GM10266 (cell line): Measurements from ENCODE around the gene PRRG3.

Experiments used
- DNase-seq: peaks from one replicate; pipeline ENCODE4 v3.0.0; 2012; ENCODE audit errors: extremely low spot score
- CTCF ChIP-seq: IDR thresholded peaks from 2 replicates; pipeline ENCODE4 v1.5.1; 2012; ENCODE audit warnings: mild to moderate bottlenecking, low read depth; ENCODE audit not compliant: control insufficient read depth, insufficient read depth; ENCODE audit errors: missing control alignments

PRRG3 gene

GRCh38 chrX:151700581-151700980, 5.3 kb downstream of the PRRG3 start:
- TF ChIP-seq CTCF = no peak
- no peak for DNase-seq

GRCh38 chrX:151701071-151701470, 5.8 kb downstream of the PRRG3 start:
- no peak for DNase-seq
- TF ChIP-seq CTCF = no peak

GRCh38 chrX:151701531-151701930, 6.3 kb downstream of the PRRG3 start:
- no peak for TF ChIP-seq CTCF
- DNase-seq = no peak

GRCh38 chrX:151702026-151702714, 6.9 kb downstream of the PRRG3 start:
- DNase-seq = no peak

GRCh38 chrX:151702741-151703340, 7.6 kb downstream of the PRRG3 start:
- DNase-seq = no peak
- no peak for TF ChIP-seq CTCF

More at GRCh38 chrX:151702026-151702714, 6.9 kb downstream of the PRRG3 start:
- no peak for TF ChIP-seq CTCF

- no peak for TF ChIP-seq CTCF
- DNase-seq = no peak
Measured at GRCh38 chrX:151703487-151703886, 8.2 kb downstream of the PRRG3 start.

GRCh38 chrX:151704041-151704663, 8.9 kb downstream of the PRRG3 start:
- no peak for DNase-seq
- TF ChIP-seq CTCF = no peak
